CD4-positive, alpha-beta T cell treated with Interleukin-6 for 4 hours (primary cell): ENCODE data around the gene PDE1A.
A peak's percentile ranks its signal among the peaks of the same experiment; 100 is the strongest.

Source experiments
- DNase-seq: peaks from one replicate; pipeline ENCODE4 v3.0.0-alpha.2; 2020; ENCODE audit warnings: mixed read lengths

PDE1A gene

DNA sequence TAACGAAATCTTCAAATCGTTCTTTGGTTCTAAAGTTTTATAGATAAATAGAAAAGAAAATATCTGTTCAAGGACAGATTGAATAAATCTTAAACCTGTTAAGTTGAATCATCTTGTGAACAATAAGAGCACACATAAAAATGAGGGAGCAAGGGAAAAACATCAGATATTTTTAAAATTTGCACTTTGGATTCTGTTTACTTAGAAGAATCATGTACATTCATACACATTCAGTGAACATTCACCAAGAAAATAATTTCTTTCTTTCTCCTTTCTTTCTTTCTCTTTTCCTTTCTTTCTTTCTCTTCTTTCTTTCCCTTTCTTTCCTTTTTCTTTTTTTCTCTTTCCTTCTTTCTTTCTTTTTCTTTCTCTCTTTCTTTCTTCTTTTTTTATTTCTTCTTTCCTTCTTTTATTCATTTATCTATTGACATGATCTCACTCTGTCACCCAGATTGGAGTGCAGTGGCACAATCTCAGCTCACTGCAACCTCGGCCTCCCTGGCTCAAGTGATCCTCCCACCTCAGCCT, 164.9 kb downstream of the PDE1A start:
- DNase-seq = no peak

GRCh38 chr2:182259629-182260150, 167.1 kb downstream of the PDE1A start:
- no peak for DNase-seq

- no peak for DNase-seq
Measured at GRCh38 chr2:182252534-182252933, 174.3 kb downstream of the PDE1A start.

GRCh38 chr2:182248898-182249297, 177.9 kb downstream of the PDE1A start:
- no peak for DNase-seq

- no peak for DNase-seq
Measured at GRCh38 chr2:182248362-182248761, 178.5 kb downstream of the PDE1A start.

- no peak for DNase-seq
Measured at GRCh38 chr2:182247831-182248230, 179.0 kb downstream of the PDE1A start.

DNA sequence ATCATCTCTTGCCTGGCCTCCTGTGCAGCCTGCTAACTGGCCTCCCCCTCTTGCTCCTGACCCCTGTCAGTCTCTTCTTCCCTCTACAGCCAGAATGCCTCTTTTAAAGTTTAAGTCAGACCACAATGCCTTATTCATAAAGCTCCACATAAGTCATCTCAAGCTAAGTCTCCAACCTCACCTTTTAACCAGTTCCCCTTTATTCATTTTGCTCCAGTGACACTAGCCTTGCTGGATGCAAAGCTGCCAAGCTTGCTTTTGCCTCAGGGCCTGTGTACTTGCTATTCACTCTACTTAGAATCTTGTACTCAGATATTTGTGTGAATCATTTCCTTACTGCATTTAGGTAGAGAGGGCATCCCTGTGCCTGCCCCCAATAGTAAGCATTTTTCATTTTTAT, 180.9 kb downstream of the PDE1A start:
- no peak for DNase-seq

DNA sequence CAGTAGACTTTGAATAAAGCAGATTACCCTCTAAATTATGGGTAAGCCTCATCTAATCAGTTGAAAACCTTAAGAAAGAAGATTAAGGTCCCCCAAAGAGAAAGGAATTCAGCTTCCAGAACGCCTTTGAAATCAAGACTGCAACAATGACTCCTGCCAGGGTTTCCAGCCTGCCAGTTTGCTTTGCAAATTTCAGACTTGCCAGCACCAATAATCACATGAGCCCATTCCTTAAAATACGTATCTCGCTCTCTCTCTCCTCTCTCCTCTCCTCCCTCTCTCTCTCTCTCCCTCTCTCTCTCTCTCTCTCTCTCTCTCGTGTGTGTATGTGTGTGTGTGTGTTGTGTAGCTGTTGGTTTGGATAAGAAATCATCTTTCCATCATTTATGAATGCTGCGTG, 184.2 kb downstream of the PDE1A start:
- no peak for DNase-seq

- no peak for DNase-seq
Measured at GRCh38 chr2:182241936-182242335, 184.9 kb downstream of the PDE1A start.

- DNase-seq = peak; percentile 8
Measured at GRCh38 chr2:182240862-182241371, 185.9 kb downstream of the PDE1A start.

DNA sequence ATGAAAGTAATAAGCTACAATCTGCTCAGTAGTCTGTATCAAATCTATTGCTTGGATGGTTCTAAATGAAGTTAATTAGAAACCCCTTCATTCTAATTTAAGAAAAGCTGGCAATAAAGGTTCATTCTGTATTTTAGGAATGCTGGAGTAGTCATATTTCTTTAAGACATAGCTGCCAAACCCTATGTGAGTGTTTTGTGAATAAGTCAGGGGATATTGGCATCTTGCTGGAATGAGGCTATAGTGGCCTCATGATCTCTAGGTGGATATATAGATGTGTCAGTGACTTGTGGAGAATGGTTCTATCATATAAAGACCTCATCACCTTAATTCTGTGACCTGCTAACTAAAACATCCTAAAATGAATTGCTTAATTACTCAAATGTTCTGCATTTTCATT, 196.3 kb downstream of the PDE1A start:
- no peak for DNase-seq

- DNase-seq = no peak
Measured at GRCh38 chr2:182229297-182229696, 197.5 kb downstream of the PDE1A start.

GRCh38 chr2:182228741-182229140, 198.1 kb downstream of the PDE1A start:
- no peak for DNase-seq

GRCh38 chr2:182228073-182228473, 198.8 kb downstream of the PDE1A start:
- no peak for DNase-seq

- no peak for DNase-seq
Measured at GRCh38 chr2:182226807-182227206, 200.0 kb downstream of the PDE1A start.

DNA sequence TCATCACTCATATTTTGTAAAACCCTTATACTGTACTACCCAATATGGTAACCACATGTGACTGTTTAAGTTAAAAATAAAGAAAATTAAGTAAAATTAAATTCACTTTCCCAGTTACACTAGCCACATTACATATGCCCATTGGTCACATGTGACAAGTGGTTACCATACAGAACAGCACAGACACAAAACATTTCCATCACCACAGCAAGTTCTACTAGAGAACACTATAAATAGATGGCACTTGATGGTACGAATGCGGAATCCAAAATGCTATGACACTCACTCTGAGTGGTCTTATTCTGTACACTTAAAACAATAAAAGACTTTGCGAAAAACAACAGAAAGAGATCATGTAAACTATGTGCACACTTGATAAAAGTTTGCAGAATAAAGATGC, 202.2 kb downstream of the PDE1A start:
- no peak for DNase-seq

- DNase-seq = no peak
Measured at GRCh38 chr2:182220998-182221397, 205.8 kb downstream of the PDE1A start.

- no peak for DNase-seq
Measured at GRCh38 chr2:182220335-182220734, 206.5 kb downstream of the PDE1A start.

GRCh38 chr2:182210669-182211068, 216.2 kb downstream of the PDE1A start:
- DNase-seq = no peak

DNA sequence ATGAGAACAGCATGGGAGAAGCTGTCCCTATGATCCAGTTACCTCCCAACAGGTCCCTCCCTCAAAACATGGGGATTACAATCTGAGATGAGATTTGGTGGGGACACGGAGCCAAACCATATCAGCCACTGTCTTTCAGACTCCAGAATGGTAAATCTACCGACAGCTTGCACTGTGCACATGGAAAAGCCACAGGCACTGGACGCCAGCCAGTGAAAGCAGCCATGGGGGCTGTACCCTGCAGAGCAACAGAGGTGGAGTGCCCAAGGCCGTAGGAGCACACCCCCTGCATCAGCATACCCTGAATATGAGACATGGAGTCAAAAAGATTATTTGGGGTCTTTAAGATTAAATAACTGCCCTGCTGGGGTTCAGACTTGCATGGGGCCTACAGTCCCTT, 218.4 kb downstream of the PDE1A start:
- DNase-seq = no peak

DNA sequence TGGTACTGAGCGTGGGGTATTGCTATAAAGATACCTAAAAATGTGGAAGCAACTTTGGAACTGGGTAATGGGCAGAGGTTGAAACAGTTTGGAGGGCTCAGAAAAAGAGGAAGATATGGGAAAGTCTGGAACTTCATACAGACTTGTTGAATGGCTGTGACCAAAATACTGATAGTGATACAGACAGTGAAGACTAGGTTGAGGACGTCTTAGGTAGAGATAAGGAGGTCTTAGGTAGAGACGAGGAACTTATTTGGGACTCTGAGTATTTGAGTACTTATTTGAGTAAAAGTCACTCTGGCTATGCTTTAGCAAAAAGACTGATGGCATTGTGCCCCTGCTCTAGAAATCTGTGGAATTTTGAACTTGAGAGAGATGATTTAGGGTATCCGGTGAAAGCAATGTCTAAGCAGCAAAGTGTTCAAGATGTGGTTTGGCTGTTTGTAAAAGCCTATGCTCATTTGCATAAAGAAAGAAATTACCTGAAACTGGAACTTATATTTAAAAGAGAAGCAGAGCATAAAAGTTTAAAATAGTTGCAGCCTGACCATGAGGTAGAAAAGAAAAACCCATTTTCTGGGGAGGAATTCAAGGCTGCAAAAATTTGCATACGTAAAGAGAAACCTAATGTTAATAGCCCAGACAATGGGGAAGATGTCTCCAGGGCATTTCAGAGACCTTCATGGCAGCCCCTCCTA, 219.6 kb downstream of the PDE1A start:
- no peak for DNase-seq

GRCh38 chr2:182197529-182197928, 229.3 kb downstream of the PDE1A start:
- no peak for DNase-seq

DNA sequence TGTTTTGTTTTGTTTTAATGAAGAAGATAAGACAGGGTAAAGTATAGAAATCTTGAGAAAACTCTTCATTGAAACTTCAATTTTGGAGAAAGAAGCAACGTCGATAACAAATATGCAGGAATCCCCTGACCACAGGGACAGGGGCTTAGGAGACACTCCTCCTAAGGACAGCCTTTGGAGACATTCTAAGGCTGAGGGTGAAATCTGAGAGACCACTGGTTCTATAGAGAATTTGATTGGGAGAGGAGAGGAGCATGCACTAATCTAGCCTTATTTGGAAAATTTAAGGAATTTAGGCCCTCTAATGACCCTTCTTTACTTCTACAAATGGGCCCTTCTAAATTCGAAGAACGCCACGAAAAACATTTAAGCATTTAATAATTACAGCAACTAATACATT, 233.5 kb downstream of the PDE1A start:
- no peak for DNase-seq

- DNase-seq = no peak
Measured at GRCh38 chr2:182191061-182191460, 235.8 kb downstream of the PDE1A start.

- DNase-seq = no peak
Measured at GRCh38 chr2:182187130-182187529, 239.7 kb downstream of the PDE1A start.
